Measurements from ENCODE around the gene SMC1B.
"Not testable (repeated sequence)": the region's sequence is repeated elsewhere in the genome, so short reads cannot be mapped to it uniquely, and the experiment has no call there.

Gene SMC1B

DNA sequence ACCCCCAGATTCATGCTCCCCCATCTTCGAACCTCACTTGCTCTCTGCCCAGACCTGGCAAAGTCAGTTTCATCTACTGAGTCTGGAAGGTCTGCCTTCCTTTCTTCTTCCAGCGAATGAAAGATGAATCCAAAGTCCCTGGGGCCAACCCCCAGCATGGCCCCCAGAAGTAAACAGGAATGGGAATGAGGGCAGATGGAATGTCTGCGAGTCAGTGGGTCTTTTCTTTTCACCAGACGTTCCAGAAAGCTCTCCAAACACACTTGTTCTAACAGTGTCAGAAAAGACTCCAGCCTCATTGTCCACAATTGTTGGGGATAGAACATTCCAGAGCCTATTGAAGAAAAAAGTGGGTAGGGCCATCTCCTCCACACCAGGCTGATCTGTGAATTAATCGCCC is 28.7 kb upstream of the SMC1B start:
- no peak for DNase-seq (ENCODE audit: low spot score)

GRCh38 chr22:45441138-45441537 is 27.7 kb upstream of the SMC1B start:
- no peak for DNase-seq (ENCODE audit: low spot score)

- DNase-seq (ENCODE audit: low spot score): not testable (repeated sequence)
Observed at GRCh38 chr22:45440688-45441087, 27.3 kb upstream of the SMC1B start.

DNA sequence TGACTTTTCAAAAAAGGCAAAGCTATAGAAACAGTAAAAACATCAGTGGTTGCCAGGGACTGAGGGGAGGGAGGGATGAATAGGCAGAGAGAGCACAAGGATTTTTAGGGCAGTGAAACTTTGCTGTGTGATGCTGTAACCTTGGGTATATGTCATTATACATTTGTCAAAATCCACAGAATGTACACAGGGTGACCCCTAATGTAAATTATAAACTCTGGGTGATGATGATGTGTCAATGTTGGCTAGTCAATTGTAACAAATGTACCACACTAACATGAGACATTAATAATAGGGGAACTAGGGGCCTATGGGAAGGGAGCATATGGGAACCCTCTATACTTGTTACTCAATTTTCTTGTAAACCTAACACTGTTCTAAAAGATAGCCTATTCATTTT is 24.9 kb upstream of the SMC1B start:
- no peak for DNase-seq (ENCODE audit: low spot score)

GRCh38 chr22:45436871-45437517 is 23.6 kb upstream of the SMC1B start:
- not testable (repeated sequence) for DNase-seq (ENCODE audit: low spot score)

DNA sequence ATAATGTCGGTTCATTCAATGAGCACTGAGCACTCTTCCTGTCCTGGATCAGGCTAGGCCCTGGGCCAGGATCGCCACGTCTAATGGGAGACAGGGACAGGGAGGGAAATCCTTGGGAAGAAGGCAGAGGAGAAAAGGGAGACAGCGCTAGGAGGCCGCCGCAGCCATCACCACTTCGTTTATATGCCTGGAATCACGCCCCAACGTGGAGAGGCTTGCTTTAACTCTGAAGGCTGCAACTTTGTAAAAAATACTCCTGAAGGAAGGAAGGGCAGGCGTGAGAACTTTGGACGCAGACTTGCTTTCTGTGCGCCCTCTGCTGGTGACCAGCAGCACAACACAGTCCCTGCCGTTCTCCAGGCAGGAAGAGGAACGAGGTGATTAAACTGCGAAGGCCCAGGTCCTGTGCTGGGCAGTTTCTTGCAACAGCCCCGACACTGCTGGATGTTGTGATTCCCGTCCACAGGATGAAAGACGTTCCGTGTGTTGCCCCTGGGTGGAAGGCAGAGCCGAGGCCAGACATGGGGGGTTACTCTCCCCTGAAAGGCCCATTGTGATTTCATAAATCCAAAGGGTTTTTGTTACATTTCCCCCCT is 22.2 kb upstream of the SMC1B start:
- DNase-seq (ENCODE audit: low spot score): peak; percentile 74

DNA sequence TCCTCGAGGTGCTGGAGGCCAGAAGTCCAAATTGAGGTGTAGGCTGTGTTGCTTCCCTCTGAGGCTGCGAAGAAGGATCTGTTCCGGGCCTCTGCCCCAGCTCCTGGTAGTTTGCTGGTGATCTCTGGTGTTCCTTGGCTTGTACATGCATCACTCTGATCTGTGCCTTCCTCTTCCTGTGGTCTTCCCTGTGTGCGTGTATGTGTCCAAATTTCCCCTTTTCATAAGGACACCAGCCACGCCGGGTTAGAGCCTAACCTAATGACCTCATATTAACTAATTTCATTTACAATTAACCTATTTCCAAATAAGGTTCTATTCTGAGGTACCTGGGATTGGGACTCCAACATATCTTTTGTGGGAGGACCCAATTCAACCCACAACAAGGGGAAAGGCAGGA is 21.6 kb upstream of the SMC1B start:
- DNase-seq (ENCODE audit: low spot score): no peak

DNA sequence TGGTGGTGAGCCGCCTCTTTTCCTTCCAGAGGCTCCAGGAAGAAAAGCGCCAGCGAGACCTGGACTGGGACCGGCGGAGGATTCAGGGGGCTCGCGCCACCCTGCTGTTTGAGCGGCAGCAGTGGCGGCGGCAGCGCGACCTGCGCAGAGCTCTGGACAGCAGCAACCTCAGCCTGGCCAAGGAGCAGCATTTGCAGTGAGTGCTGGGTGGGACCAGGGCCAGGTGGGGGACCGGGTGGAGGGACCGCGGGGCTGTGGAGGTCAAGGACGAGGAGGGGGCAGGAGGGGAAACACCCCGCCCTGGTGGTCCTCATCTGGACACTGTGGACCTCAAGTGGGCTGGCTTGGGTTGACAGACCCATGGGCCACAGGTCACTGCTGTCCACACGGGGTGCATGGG is 17.5 kb upstream of the SMC1B start:
- DNase-seq (ENCODE audit: low spot score): no peak

DNA sequence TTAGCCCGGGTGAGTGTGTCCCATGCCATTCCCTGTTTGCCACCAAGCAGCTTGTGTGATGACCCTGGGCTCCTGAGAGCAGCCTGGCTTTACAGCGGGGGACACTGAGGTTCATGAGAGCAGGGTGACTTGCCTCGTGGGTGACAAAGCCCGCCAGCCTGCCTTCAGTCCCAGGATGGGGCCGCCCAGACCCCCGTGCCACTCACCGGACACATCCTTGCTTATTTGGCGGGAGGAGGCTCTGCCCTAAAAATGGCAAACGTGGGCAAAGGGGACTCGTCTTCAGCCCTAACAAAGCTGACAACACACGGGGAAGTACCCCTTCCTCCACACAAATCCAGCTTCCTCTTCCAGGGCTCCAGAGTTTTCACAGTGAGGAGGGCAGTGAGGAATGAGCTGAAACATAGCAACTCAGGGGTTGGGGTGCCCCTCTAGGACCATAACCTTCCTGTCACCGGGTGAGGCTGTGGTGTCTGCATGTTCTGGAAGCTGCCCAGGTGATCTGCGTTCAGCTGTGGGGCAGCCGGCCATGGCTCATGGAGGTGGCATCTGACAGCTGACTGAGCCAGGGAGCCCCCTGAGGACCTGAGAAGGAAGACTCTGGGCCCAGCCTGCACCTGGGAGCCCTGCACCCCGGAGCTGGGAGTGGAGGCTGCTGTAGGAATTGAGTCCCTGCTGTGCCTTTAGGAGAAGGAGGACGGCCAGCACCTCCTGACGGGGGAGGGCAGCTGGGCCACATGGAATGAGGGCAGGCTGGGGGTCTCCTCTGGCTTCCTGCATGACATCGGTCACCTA is 16.8 kb upstream of the SMC1B start:
- no peak for DNase-seq (ENCODE audit: low spot score)

DNA sequence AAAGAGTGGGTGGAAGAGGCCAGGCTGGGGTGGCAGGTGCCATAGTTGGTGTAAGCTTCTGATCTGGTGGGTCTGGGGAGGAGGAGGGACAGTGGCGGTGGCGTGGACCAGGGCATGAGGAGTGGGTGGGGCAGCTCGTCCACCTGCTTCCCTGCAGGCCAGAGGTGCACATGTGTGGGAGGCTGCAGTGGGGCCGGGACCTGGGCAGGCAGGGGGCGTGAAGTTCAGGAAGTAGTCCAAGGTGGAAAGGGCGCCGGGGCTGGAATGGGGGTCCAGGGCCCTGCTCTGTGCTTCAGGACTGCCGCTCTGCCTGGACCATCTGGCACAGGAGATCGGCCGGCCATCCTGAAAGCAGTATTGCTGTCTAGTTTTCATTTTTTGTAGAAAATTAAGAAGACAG is 16.0 kb upstream of the SMC1B start:
- DNase-seq (ENCODE audit: low spot score): no peak

GRCh38 chr22:45428391-45429385 is 15.3 kb upstream of the SMC1B start:
- DNase-seq (ENCODE audit: low spot score): no peak

GRCh38 chr22:45427114-45427513 is 13.7 kb upstream of the SMC1B start:
- no peak for DNase-seq (ENCODE audit: low spot score)

GRCh38 chr22:45426387-45426786 is 13.0 kb upstream of the SMC1B start:
- no peak for DNase-seq (ENCODE audit: low spot score)

GRCh38 chr22:45425531-45426265 is 12.3 kb upstream of the SMC1B start:
- no peak for DNase-seq (ENCODE audit: low spot score)

DNA sequence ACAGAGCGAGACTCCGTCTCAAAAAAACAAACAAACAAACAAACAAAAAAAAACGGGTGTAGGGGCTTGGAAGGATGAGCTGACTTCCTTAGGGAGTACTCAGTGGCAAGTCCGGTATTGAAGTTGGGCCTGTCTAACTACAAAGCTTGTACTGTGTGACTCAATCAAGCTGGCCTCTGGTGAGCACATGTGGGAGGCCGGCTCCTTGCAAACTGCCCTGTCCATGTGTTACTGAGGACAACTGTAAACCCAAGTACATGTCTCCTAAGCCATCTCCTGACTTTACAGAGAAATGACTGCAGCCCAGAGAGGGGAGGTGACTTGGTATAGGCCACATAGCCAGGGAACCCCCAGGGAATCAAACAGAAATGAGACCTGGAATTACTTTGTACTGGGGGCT is 11.7 kb upstream of the SMC1B start:
- no peak for DNase-seq (ENCODE audit: low spot score)

GRCh38 chr22:45424241-45424731 is 10.9 kb upstream of the SMC1B start:
- no peak for DNase-seq (ENCODE audit: low spot score)

DNA sequence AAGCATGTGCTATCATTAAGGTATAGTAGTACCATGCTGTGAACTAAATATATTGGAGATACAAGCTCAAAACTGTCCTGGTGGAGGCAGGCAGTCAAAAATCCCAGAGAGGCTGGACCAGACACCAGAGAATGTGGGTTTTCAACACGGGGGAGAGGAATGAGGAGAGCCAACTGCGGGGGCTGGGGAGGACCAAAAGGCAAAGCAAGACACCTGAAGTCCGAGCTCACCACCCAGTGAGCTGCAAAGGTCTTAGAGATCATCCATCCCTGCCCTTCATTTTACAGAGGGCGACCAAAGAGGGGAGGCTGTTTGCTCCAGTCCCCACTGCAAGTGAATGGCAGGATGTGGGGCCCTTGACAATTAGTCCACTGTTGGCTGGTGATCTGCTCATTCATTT is 10.1 kb upstream of the SMC1B start:
- no peak for DNase-seq (ENCODE audit: low spot score)

DNA sequence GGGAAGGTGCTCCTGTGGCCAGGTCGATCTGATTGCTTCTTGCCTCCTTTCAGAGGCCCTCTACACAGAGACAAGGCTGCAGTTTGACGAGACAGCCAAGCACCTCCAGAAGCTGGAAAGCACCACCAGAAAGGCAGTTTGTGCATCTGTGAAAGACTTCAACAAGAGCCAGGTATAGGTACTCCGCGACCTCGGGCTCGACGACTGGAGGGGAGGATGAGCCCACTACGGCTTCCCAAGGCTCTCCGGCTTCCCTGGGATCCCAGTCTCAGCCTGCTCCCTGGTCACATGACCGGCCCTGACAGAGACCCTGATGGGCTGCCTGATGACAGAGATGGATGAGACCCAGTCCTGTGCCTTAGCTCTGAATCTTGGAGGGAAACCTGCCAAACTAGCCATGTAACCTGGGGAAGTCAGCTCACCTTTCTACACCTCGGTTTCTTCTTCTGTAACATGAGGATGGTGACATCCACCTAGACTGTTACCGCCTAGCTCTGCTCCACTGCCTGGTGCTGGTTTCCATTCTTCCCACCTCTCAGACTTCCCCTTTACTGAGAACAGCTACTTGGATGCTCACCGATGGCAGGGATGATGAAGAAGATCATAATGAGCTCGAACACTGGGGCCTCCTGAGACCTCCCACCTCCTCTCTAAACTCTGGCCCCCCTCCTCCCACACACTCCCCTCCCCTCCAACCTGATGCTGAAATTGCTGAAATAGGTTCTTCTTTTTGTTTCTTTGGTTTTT is 9.0 kb upstream of the SMC1B start:
- DNase-seq (ENCODE audit: low spot score): no peak

- no peak for DNase-seq (ENCODE audit: low spot score)
Observed at GRCh38 chr22:45421349-45422055, 8.1 kb upstream of the SMC1B start.

DNA sequence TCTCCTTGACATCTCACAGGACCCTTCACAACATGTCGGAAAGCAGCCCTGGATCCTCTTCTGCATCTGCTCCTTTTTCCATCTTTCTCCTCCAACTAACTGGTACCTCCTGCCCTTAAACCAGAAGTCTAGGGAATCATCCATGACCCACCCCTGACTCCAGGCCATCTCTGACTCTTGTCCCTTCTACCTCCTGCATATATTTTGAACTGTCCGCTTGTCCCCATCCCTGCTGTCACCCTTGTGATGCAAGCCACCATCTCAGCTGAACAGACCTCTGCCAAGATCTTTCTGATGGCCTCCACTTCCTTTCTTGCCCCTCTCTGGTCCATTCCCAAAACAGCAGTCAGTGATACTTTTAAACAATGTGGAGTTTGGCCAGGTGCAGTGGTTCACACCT is 7.1 kb upstream of the SMC1B start:
- DNase-seq (ENCODE audit: low spot score): no peak

All from globus pallidus (tissue), 1 donor.